ENCODE measurements around the gene AGPAT4. TPM values are rescaled to one million over a fixed set of nuclear protein-coding genes. Genes with fewer than 3 reads are reported as not detected.

AGPAT4 gene
- total RNA-seq, 3 donors from 2014 or later, result 4.6 to 10.5 (median 6.2) TPM

DNA sequence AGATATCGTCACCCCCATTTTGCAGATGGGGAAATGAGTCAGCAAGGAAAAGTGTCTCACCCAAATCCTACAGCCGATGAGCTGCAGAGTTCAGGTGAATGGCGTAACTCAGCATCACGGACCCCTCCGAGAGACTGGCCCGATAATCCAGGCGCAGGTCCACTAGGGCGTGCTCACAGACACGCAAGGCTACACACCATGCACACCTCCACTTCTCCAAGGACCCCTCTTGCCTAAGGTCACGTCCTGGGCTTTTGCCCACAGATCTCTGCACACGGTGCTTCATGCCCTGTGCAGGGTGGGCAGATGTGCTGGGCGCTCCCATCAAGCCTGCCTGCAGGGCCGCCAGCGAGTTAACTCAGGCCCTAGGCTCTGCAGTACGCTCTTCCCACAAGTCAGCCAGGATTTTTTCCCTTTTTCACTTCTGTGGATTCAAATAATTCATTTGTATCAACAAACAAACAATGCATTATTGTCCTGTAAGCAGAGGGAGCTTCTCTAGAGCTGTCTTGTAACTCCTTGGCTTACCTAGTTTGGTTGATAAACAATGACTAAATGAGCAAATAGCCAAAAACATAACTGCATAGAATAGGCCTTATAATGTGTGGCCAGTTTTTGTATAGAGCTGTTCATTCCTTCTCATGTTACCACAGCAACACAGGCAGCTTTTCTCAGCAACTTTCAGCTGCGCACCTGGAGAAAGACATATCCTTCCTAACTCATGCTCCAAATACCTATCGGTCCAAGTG, 139.1 kb downstream of the AGPAT4 start:
- H3K9me3 ChIP-seq, result no peaks in the 10 kb centered on the region
- TF ChIP-seq, protein P1, sequence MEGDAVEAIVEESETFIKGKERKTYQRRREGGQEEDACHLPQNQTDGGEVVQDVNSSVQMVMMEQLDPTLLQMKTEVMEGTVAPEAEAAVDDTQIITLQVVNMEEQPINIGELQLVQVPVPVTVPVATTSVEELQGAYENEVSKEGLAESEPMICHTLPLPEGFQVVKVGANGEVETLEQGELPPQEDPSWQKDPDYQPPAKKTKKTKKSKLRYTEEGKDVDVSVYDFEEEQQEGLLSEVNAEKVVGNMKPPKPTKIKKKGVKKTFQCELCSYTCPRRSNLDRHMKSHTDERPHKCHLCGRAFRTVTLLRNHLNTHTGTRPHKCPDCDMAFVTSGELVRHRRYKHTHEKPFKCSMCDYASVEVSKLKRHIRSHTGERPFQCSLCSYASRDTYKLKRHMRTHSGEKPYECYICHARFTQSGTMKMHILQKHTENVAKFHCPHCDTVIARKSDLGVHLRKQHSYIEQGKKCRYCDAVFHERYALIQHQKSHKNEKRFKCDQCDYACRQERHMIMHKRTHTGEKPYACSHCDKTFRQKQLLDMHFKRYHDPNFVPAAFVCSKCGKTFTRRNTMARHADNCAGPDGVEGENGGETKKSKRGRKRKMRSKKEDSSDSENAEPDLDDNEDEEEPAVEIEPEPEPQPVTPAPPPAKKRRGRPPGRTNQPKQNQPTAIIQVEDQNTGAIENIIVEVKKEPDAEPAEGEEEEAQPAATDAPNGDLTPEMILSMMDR (IDR thresholded peaks at IDR 0.05), result no peak
- no peak for TF ChIP-seq POLR2A (IDR thresholded peaks at IDR 0.05)
- no peak for TF ChIP-seq POLR2AphosphoS5 (IDR thresholded peaks at IDR 0.05)
- no peaks in the 10 kb centered on the region for H3K4me1 ChIP-seq
- H3K27me3 ChIP-seq, result no peaks in the 10 kb centered on the region
- no peak for DNase-seq (ENCODE audit: low spot score in 2 of 2)
- no peak overlapping the region for H3K27ac ChIP-seq
- intact Hi-C loops (cut with DNase I; ENCODE audit: low total_unique reads), result no loop called here
- H3K36me3 ChIP-seq, result no peaks in the 10 kb centered on the region
- no peak overlapping the region for H3K4me3 ChIP-seq

DNA sequence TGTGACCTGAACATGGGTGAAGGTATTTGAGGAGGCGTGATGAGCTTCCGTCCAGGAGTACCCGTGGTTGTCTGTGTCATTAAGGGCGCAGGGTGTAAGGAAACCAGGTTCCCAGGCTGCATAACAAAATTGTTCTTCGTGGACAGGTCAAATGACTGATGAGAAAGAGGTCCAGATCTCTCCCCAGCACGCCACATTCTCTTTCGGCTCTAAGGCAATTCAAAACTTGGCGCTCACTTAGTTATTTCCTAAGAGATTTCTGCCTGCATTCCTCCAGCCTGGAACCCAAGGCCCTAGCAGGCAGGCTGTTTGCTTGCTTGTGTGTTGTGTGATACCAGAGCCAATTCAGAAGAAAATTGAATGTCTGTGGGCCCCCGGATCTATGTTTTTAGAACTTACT, 139.9 kb downstream of the AGPAT4 start:
- intact Hi-C loops (cut with DNase I; ENCODE audit: low total_unique reads), result no loop called here
- H3K9me3 ChIP-seq, result no peaks in the 10 kb centered on the region
- no peak overlapping the region for H3K4me3 ChIP-seq
- TF ChIP-seq POLR2A (IDR thresholded peaks at IDR 0.05), result no peak
- TF ChIP-seq, protein P1 (IDR thresholded peaks at IDR 0.05), result no peak
- no peak for TF ChIP-seq POLR2AphosphoS5 (IDR thresholded peaks at IDR 0.05)
- DNase-seq (ENCODE audit: low spot score in 2 of 2), result no peak
- no peaks in the 10 kb centered on the region for H3K27me3 ChIP-seq
- H3K27ac ChIP-seq, result peak overlapping the region in 1 of 2 donors; percentile 43
- H3K4me1 ChIP-seq, result no peaks in the 10 kb centered on the region
- no peaks in the 10 kb centered on the region for H3K36me3 ChIP-seq

DNA sequence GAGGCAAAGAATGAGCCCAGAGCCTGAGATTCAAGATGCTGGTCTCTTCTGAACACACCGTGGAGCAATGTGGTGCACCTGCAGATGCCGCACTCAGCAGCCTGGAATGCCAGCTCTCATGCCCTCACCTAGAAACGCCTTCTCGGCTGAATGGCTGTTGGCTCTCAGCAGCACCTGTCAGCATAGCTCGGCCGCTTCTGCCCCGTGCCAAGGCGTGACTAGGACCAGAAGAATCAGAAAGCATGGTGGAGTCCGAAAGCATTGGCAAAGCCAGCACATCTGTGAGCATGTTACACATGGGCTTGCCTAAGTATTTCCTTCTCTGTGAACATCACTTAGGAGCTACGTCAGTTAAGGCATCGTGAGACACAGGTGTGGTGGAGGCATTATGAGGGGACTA, 141.5 kb downstream of the AGPAT4 start:
- intact Hi-C loops (cut with DNase I; ENCODE audit: low total_unique reads), result no loop called here
- no peak for TF ChIP-seq POLR2A (IDR thresholded peaks at IDR 0.05)
- TF ChIP-seq, protein P1 (IDR thresholded peaks at IDR 0.05), result no peak
- TF ChIP-seq POLR2AphosphoS5 (IDR thresholded peaks at IDR 0.05), result no peak
- Histone ChIP-seq H3K4me1 (no peaks in the 10 kb centered on the region), H3K36me3 (no peaks in the 10 kb centered on the region), H3K27me3 (no peaks in the 10 kb centered on the region), H3K9me3 (no peaks in the 10 kb centered on the region), H3K27ac (no peak overlapping the region), H3K4me3 (no peak overlapping the region)
- DNase-seq (ENCODE audit: low spot score in 2 of 2), result no peak

DNA sequence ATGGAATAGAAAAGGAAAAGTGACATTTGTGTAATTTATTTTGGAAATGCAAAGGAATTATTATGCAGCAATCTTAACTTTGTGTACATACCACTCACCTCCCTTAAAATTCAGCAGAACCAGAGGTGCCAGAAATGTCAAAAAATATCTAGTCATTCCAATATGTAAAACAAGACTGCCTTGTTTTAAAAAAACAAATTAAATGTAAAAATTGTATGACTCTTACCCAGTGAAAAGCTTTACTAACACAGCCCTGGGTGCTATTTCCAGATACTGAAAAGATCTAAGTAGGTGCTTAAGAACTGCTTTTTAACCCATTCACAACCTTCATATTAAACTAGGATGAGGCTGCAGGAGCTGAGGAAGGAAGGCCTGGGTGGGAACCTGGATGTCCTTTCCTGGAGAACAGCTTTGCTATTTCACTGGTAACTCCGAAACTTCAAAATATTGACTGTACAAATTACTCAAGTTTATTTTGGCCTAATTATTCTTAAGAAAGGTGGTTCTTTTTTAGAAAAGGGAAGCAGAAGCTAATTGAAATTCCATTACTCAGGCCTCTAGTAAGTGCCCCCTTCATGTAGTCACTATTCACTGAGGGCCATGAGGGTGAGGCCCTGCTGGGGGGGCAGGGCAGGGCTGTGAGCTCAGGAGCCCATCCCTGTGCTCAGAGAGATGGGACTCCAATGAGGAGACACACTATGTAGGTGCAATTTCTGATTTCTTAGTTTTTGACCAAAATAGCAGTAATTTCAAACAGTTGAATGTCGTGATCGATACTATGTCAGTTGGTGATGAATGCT, 142.7 kb downstream of the AGPAT4 start:
- no peaks in the 10 kb centered on the region for H3K27me3 ChIP-seq
- DNase-seq (ENCODE audit: low spot score in 2 of 2), result no peak
- no peaks in the 10 kb centered on the region for H3K36me3 ChIP-seq
- H3K9me3 ChIP-seq, result no peaks in the 10 kb centered on the region
- no peaks in the 10 kb centered on the region for H3K4me1 ChIP-seq
- TF ChIP-seq POLR2AphosphoS5 (IDR thresholded peaks at IDR 0.05), result no peak
- no peak for TF ChIP-seq POLR2A (IDR thresholded peaks at IDR 0.05)
- TF ChIP-seq, protein P1 (IDR thresholded peaks at IDR 0.05), result no peak
- no peak overlapping the region for H3K27ac ChIP-seq
- no peak overlapping the region for H3K4me3 ChIP-seq
- intact Hi-C loops (cut with DNase I; ENCODE audit: low total_unique reads), result no loop called here

DNA sequence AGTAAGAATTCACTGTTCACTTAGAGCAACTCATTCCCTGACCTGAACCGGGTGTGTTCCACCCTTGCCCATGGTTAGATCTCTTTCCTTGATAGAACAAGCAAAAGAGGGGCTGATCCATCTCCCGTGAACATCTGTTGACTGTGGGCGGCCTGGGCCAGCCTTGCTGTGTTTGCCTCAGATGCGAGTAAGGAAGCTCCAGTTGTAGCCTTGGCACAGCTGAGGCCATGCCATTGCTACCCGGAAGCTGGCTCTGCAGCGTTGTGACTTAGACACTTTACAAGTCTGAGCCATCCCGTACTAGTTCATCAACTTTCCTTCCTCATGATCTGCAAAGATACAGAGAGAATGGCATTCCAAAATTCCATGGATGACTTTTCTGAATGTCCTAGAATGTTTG, 143.3 kb downstream of the AGPAT4 start:
- DNase-seq (ENCODE audit: low spot score in 2 of 2), result no peak
- H3K36me3 ChIP-seq, result no peaks in the 10 kb centered on the region
- TF ChIP-seq, protein P1 (IDR thresholded peaks at IDR 0.05), result no peak
- TF ChIP-seq POLR2A (IDR thresholded peaks at IDR 0.05), result no peak
- TF ChIP-seq POLR2AphosphoS5 (IDR thresholded peaks at IDR 0.05), result no peak
- no peaks in the 10 kb centered on the region for H3K27me3 ChIP-seq
- intact Hi-C loops (cut with DNase I; ENCODE audit: low total_unique reads), result no loop called here
- H3K4me3 ChIP-seq, result no peak overlapping the region
- no peaks in the 10 kb centered on the region for H3K4me1 ChIP-seq
- no peaks in the 10 kb centered on the region for H3K9me3 ChIP-seq
- H3K27ac ChIP-seq, result no peak overlapping the region

Measured in breast epithelium (tissue), 4 donors.